ENCODE results near the gene DDX6. TPM values are rescaled to one million over a fixed set of nuclear protein-coding genes. Genes with fewer than 3 reads are reported as not detected.
"Not testable (repeated sequence)": the region's sequence is repeated elsewhere in the genome, so short reads cannot be mapped to it uniquely, and the experiment has no call there.

Gene DDX6
- polyA plus RNA-seq, 2 donors: 18.4 to 22.6 TPM

DNA sequence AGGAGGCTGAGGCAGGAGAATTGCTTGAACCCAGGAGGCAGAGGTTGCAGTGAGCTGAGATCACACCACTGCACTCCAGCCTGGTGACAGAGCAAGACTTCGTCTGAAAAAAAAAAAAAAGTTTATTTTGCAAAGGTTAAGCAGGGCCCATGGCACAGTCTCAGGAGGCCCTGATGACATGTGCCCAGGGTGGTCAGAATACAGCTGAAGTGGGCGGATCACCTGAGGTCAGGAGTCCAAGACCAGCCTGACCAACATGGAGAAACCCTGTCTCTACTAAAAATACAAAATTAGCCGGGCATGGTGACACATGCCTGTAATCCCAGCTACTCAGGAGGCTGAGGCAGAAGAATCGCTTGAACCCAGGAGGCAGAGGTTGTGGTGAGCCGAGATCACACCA, 76.5 kb downstream of the DDX6 start:
- not testable (repeated sequence) for H3K9me3 ChIP-seq (ENCODE audit: control insufficient read depth in 2 of 2, insufficient read depth in 1 of 2, low read depth in 1 of 2, low read length in 1 of 2); H3K36me3 ChIP-seq (ENCODE audit: control insufficient read depth in 2 of 2, insufficient read depth in 2 of 2, low read length in 1 of 2); H3K4me3 ChIP-seq (ENCODE audit: low read depth in 1 of 2, low read length in 2 of 2); H3K27me3 ChIP-seq (ENCODE audit: control insufficient read depth in 1 of 2, insufficient read depth in 2 of 2, low read length in 2 of 2); H3K27ac ChIP-seq (ENCODE audit: low read depth in 2 of 2, low read length in 1 of 2); H3K4me1 ChIP-seq (ENCODE audit: control insufficient read depth in 2 of 2, insufficient read depth in 2 of 2, low read length in 1 of 2)
- 87 to 89% methylated on average over 5 of the region's 5 CpGs for WGBS, 2 donors

DNA sequence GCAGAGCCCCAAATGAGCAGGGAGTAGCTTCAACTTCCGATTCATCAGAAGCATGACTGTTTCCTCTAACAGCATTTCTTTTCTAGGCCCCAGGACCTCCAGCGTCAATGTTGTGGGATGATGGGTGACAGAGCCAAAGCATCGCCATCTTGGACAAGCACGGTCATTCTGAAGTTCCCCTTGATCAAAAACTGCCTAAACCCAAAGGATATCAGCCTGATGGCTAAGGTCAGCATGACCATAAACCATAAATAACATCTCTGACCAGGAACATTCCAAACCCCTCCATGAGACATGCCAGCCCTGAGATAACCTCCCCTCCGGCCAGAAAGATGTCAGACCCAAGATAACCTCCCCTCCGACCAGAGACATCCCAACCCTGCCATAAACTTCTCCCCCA, 82.7 kb downstream of the DDX6 start:
- H3K27me3 ChIP-seq (ENCODE audit: control insufficient read depth in 1 of 2, insufficient read depth in 2 of 2, low read length in 2 of 2): no peaks in the 10 kb centered on the region
- H3K4me1 ChIP-seq (ENCODE audit: control insufficient read depth in 2 of 2, insufficient read depth in 2 of 2, low read length in 1 of 2): no peaks in the 10 kb centered on the region
- 87 to 92% methylated on average over 6 of the region's 6 CpGs for WGBS, 2 donors
- H3K27ac ChIP-seq (ENCODE audit: low read depth in 2 of 2, low read length in 1 of 2): no peak overlapping the region
- H3K36me3 ChIP-seq (ENCODE audit: control insufficient read depth in 2 of 2, insufficient read depth in 2 of 2, low read length in 1 of 2): no peaks in the 10 kb centered on the region
- no peaks in the 10 kb centered on the region for H3K9me3 ChIP-seq (ENCODE audit: control insufficient read depth in 2 of 2, insufficient read depth in 1 of 2, low read depth in 1 of 2, low read length in 1 of 2)
- H3K4me3 ChIP-seq (ENCODE audit: low read depth in 1 of 2, low read length in 2 of 2): no peak overlapping the region

DNA sequence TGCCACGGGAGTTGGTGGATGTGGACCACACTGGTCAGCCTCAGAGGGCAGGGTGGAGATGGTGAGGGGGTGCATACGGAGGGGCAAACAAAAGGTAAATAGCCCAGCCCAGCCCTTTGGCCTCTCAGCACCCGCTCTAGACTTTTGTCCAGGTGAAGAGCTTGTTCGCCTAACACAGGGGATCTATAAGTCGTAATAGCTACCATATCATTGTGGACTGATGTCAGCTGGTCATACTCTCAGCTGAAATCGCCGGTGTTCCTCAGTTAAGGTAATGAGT, 84.5 kb downstream of the DDX6 start:
- H3K27me3 ChIP-seq (ENCODE audit: control insufficient read depth in 1 of 2, insufficient read depth in 2 of 2, low read length in 2 of 2): no peaks in the 10 kb centered on the region
- no peaks in the 10 kb centered on the region for H3K4me1 ChIP-seq (ENCODE audit: control insufficient read depth in 2 of 2, insufficient read depth in 2 of 2, low read length in 1 of 2)
- no peaks in the 10 kb centered on the region for H3K9me3 ChIP-seq (ENCODE audit: control insufficient read depth in 2 of 2, insufficient read depth in 1 of 2, low read depth in 1 of 2, low read length in 1 of 2)
- no peak overlapping the region for H3K27ac ChIP-seq (ENCODE audit: low read depth in 2 of 2, low read length in 1 of 2)
- H3K4me3 ChIP-seq (ENCODE audit: low read depth in 1 of 2, low read length in 2 of 2): no peak overlapping the region
- WGBS, 2 donors: 79 to 95% methylated on average over 7 of the region's 7 CpGs
- H3K36me3 ChIP-seq (ENCODE audit: control insufficient read depth in 2 of 2, insufficient read depth in 2 of 2, low read length in 1 of 2): no peaks in the 10 kb centered on the region

DNA sequence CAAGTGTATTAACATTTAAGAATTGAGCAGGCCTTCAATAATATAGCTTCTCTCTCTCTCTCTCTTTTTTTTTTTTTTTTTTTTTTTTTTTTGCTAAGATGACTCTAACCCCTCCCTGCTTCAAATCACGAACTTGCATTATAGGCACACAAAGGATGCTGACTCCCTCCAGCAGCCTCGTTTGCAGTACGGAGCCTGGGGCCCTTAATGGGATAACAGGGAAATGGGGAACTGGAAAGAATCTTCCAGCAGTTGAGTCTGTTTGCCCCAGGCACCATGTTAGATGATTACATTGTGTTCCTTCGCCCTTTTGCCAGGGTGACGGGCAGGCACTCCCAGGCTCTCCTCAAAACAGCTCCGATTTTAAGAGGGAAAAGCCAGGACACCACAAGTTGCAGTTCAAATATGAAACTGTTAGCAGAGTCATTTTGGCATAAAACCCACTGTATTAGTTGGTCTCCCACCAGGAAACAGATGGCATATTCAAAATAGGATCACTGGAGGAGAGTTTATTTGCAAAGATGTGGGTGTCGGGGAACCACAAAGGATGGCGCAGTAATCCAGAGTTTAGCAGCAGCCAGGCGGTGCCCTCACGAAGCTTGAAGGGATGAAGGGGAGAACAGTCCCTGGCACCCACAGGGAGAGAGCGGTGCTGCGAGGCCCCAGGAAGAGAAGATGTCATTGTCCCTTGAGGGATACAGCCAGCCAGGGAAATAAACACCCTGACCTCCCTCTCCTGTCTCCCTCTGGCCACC, 85.0 kb downstream of the DDX6 start:
- H3K4me3 ChIP-seq (ENCODE audit: low read depth in 1 of 2, low read length in 2 of 2): no peak overlapping the region
- H3K9me3 ChIP-seq (ENCODE audit: control insufficient read depth in 2 of 2, insufficient read depth in 1 of 2, low read depth in 1 of 2, low read length in 1 of 2): no peaks in the 10 kb centered on the region
- no peaks in the 10 kb centered on the region for H3K4me1 ChIP-seq (ENCODE audit: control insufficient read depth in 2 of 2, insufficient read depth in 2 of 2, low read length in 1 of 2)
- H3K27me3 ChIP-seq (ENCODE audit: control insufficient read depth in 1 of 2, insufficient read depth in 2 of 2, low read length in 2 of 2): no peaks in the 10 kb centered on the region
- no peaks in the 10 kb centered on the region for H3K36me3 ChIP-seq (ENCODE audit: control insufficient read depth in 2 of 2, insufficient read depth in 2 of 2, low read length in 1 of 2)
- H3K27ac ChIP-seq (ENCODE audit: low read depth in 2 of 2, low read length in 1 of 2): no peak overlapping the region
- 55 to 68% methylated on average over 12 of the region's 12 CpGs for WGBS, 2 donors

- H3K4me1 ChIP-seq (ENCODE audit: control insufficient read depth in 2 of 2, insufficient read depth in 2 of 2, low read length in 1 of 2): no peaks in the 10 kb centered on the region
- no peaks in the 10 kb centered on the region for H3K9me3 ChIP-seq (ENCODE audit: control insufficient read depth in 2 of 2, insufficient read depth in 1 of 2, low read depth in 1 of 2, low read length in 1 of 2)
- H3K4me3 ChIP-seq (ENCODE audit: low read depth in 1 of 2, low read length in 2 of 2): no peak overlapping the region
- WGBS, 2 donors: 62 to 66% methylated on average over 15 of the region's 15 CpGs
- H3K27ac ChIP-seq (ENCODE audit: low read depth in 2 of 2, low read length in 1 of 2): no peak overlapping the region
- H3K36me3 ChIP-seq (ENCODE audit: control insufficient read depth in 2 of 2, insufficient read depth in 2 of 2, low read length in 1 of 2): no peaks in the 10 kb centered on the region
- no peaks in the 10 kb centered on the region for H3K27me3 ChIP-seq (ENCODE audit: control insufficient read depth in 1 of 2, insufficient read depth in 2 of 2, low read length in 2 of 2)
Measured at GRCh38 chr11:118705111-118705741, 85.7 kb downstream of the DDX6 start.

GRCh38 chr11:118703563-118704106, 87.3 kb downstream of the DDX6 start:
- Histone ChIP-seq H3K9me3 (ENCODE audit: control insufficient read depth in 2 of 2, insufficient read depth in 1 of 2, low read depth in 1 of 2, low read length in 1 of 2) (no peaks in the 10 kb centered on the region), H3K27me3 (ENCODE audit: control insufficient read depth in 1 of 2, insufficient read depth in 2 of 2, low read length in 2 of 2) (no peaks in the 10 kb centered on the region), H3K36me3 (ENCODE audit: control insufficient read depth in 2 of 2, insufficient read depth in 2 of 2, low read length in 1 of 2) (no peaks in the 10 kb centered on the region), H3K4me3 (ENCODE audit: low read depth in 1 of 2, low read length in 2 of 2) (no peak overlapping the region), H3K27ac (ENCODE audit: low read depth in 2 of 2, low read length in 1 of 2) (no peak overlapping the region), H3K4me1 (ENCODE audit: control insufficient read depth in 2 of 2, insufficient read depth in 2 of 2, low read length in 1 of 2) (no peaks in the 10 kb centered on the region)
- 92 to 94% methylated on average over 5 of the region's 5 CpGs for WGBS, 2 donors

- Histone ChIP-seq H3K27me3 (ENCODE audit: control insufficient read depth in 1 of 2, insufficient read depth in 2 of 2, low read length in 2 of 2) (no peaks in the 10 kb centered on the region), H3K4me3 (ENCODE audit: low read depth in 1 of 2, low read length in 2 of 2) (no peak overlapping the region), H3K4me1 (ENCODE audit: control insufficient read depth in 2 of 2, insufficient read depth in 2 of 2, low read length in 1 of 2) (no peaks in the 10 kb centered on the region), H3K36me3 (ENCODE audit: control insufficient read depth in 2 of 2, insufficient read depth in 2 of 2, low read length in 1 of 2) (no peaks in the 10 kb centered on the region), H3K9me3 (ENCODE audit: control insufficient read depth in 2 of 2, insufficient read depth in 1 of 2, low read depth in 1 of 2, low read length in 1 of 2) (no peaks in the 10 kb centered on the region), H3K27ac (ENCODE audit: low read depth in 2 of 2, low read length in 1 of 2) (peak overlapping the region in 1 of 2 donors; percentile 15)
- 74 to 79% methylated on average over 7 of the region's 7 CpGs for WGBS, 2 donors
Measured at GRCh38 chr11:118699506-118700220, 91.3 kb downstream of the DDX6 start.

Other genes starting within 250 kb of the DDX6 start
- gene IFT46, start 225.2 kb downstream of the DDX6 start, polyA plus RNA-seq: 10 to 100 TPM in 1 of 2 donors, 1 to 10 TPM in 1; 8.6 to 10.9 TPM
- 10 to 100 TPM; 44.7 to 58.0 TPM for gene ARCN1, start 218.8 kb downstream of the DDX6 start, polyA plus RNA-seq
- gene PHLDB1, start 183.5 kb downstream of the DDX6 start, polyA plus RNA-seq: 10 to 100 TPM; 12.9 to 25.7 TPM
- 1 to 10 TPM in 1 of 2 donors, under 1 TPM in 1; 0.54 to 5.8 TPM for gene TREH, start 111.5 kb downstream of the DDX6 start, polyA plus RNA-seq
- under 1 TPM; 0.11 to 0.18 TPM for gene CXCR5, start 92.7 kb upstream of the DDX6 start, polyA plus RNA-seq
- 10 to 100 TPM in 1 of 2 donors, 1 to 10 TPM in 1; 8.5 to 30.4 TPM for gene BCL9L, start 134.8 kb upstream of the DDX6 start, polyA plus RNA-seq
- 10 to 100 TPM in 1 of 2 donors, 1 to 10 TPM in 1; 1.1 to 11.2 TPM for gene UPK2, start 165.1 kb upstream of the DDX6 start, polyA plus RNA-seq
- gene FOXR1, start 180.6 kb upstream of the DDX6 start, polyA plus RNA-seq: not detected
- 10 to 100 TPM; 18.2 to 52.1 TPM for gene CENATAC, start 207.0 kb upstream of the DDX6 start, polyA plus RNA-seq
- 1,000 to 10,000 TPM; 1,420 to 2,000 TPM for gene RPS25, start 227.2 kb upstream of the DDX6 start, polyA plus RNA-seq
- gene TRAPPC4, start 227.6 kb upstream of the DDX6 start, polyA plus RNA-seq: 10 to 100 TPM; 11.7 to 32.5 TPM
- gene SLC37A4, start 239.7 kb upstream of the DDX6 start, polyA plus RNA-seq: 1 to 10 TPM; 7.3 to 9.3 TPM

Data from esophagus (tissue), 2 donors.